Activated CD4-positive, alpha-beta T cell treated with anti-CD3 and anti-CD28 coated beads for 36 hours (primary cell): ENCODE measurements around the gene PRKRIP1. TPM values are rescaled to one million over a fixed set of nuclear protein-coding genes. Genes with fewer than 3 reads are reported as not detected.

ENCODE experiments used
- microRNA-seq: library from miRNA; unstranded; fragments of <30 nt; microRNA quantifications from one replicate; pipeline ENCODE4 v1.2.0, GENCODE V29; 2021; ENCODE audit warnings: borderline replicate concordance
- total RNA-seq, 2 experiments: library from RNA; stranded (reverse); gene quantifications; one replicate each; pipeline ENCODE4 v1.2.3, GENCODE V29; 2021

Gene PRKRIP1
- total RNA-seq, 2 experiments from 2014 or later, result 26.2 to 31.4 TPM

Small RNA genes within 50 kb of the gene (microRNA-seq; reads per million reads assigned to microRNA genes)
- gene MIR4467 (3.5 reads per million, percentile 3 among the genes with 10 or more reads in this experiment), gene MIR5090 (8.8 reads per million, percentile 26 among the genes with 10 or more reads in this experiment), gene MIR548O (not detected)

Other genes with a start within 250 kb of the PRKRIP1 start
- gene SH2B2, start 109.5 kb upstream of the PRKRIP1 start, total RNA-seq, result 1 to 10 TPM; 2.7 to 3.2 TPM
- gene SPDYE6, start 39.9 kb upstream of the PRKRIP1 start, total RNA-seq, result not detected
- 10 to 100 TPM; 20.8 to 25.1 TPM for gene ORAI2, start 37.2 kb downstream of the PRKRIP1 start, total RNA-seq
- gene ALKBH4, start 68.5 kb downstream of the PRKRIP1 start, total RNA-seq, result 1 to 10 TPM; 6.1 to 9.1 TPM
- gene LRWD1, start 68.6 kb downstream of the PRKRIP1 start, total RNA-seq, result 10 to 100 TPM; 13.6 to 14.4 TPM
- 10 to 100 TPM; 32.6 to 46.1 TPM for gene POLR2J, start 82.6 kb downstream of the PRKRIP1 start, total RNA-seq
- 10 to 100 TPM; 28.6 to 30.1 TPM for gene RASA4B, start 121.4 kb downstream of the PRKRIP1 start, total RNA-seq
- 10 to 100 TPM; 23.4 to 43.5 TPM for gene UPK3BL2, start 147.3 kb downstream of the PRKRIP1 start, total RNA-seq
- gene SPDYE2, start 154.9 kb downstream of the PRKRIP1 start, total RNA-seq, result not detected
- 10 to 100 TPM; 36.3 to 40.4 TPM for gene POLR2J3, start 176.2 kb downstream of the PRKRIP1 start, total RNA-seq
- gene RASA4, start 220.4 kb downstream of the PRKRIP1 start, total RNA-seq, result 10 to 100 TPM; 32.2 to 33.7 TPM
- 1 to 10 TPM in 1 of 2 experiments, not detected in 1; 4.0 TPM for gene UPK3BL1, start 246.4 kb downstream of the PRKRIP1 start, total RNA-seq